Measurements from ENCODE around the gene CFAP77.

- no peak for TF ChIP-seq CTCF (IDR thresholded peaks at IDR 0.05)
- TF ChIP-seq POLR2A (IDR thresholded peaks at IDR 0.05): no peak
Observed at GRCh38 chr9:132564526-132564925, 154.5 kb downstream of the CFAP77 start.
